ENCODE results near the gene PHYHD1.

The PHYHD1 gene

DNA sequence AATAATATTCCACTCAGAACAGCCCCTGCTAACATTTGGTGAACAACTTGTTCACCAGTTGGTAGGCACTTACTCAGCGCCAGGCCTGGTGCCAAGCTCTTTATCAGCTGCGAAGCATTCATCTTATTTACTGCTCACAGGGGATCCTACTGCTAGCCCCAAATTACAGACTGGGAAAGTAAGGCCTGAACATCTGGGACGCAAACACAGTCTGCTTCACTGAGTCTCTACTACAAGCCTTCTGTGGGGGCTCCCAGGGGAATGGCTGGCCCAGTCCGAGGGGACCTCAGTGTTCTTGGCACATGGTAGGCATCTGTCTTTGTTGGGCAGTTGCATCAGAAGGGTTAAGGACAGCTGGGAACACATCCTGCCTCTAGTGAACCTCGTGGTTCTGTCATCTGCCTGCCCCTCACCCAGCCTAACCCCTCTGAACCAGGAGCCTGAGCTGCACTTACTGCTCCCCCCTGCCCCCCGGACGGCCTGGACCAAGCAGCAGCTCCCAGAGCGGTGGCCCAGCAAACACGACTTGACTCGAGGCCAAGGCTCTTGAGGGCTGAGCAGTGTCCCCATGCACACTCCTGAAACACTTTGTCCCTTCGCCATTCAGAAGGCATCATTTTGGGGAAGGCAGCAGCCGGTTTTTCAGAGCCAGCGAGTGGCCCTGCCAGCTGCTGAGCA lies at the start of gene PHYHD1:
TSS of gene PHYHD1 (plus strand) at position 602 of the 678 bp plus-strand sequence. CDS start 1,342 bp downstream, outside the sequence.
- DNase-seq (ENCODE audit: low spot score) = no peak

GRCh38 chr9:128877852-128878251 lies 42.9 kb upstream of the PHYHD1 start:
- DNase-seq (ENCODE audit: low spot score) = no peak

GRCh38 chr9:128881884-128882676 lies 38.7 kb upstream of the PHYHD1 start, which contains the start of the genes KYAT1 and LRRC8A:
TSS of gene KYAT1 (minus strand) at chr9:128881950. CDS start at chr9:128845405, 36,545 bp downstream.
TSS of gene LRRC8A (plus strand) at chr9:128882133. CDS start at chr9:128907165, 25,032 bp downstream.
- DNase-seq (ENCODE audit: low spot score) = peak; percentile 93

GRCh38 chr9:128882677-128883603 lies 37.8 kb upstream of the PHYHD1 start:
- DNase-seq (ENCODE audit: low spot score) = no peak

DNA sequence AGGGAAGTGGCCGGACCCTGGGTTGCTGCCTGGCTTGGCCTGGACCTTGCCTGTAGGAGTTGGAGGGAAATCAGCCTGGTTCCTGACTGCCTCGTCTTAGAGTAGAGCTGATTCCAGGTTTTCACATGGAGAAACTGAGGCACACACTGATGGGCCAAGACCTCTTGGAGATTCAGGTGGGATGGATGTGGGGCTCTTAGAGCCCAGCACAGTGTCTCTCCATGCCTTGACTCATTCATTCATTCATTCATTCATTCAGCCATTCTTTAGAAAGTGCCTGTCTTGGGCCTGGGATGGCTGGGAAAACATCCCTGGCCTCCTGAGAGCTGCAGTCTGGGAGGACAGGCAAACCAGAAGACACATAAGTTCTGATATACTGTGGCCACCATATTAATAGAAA lies 36.6 kb upstream of the PHYHD1 start:
- DNase-seq (ENCODE audit: low spot score) = no peak

DNA sequence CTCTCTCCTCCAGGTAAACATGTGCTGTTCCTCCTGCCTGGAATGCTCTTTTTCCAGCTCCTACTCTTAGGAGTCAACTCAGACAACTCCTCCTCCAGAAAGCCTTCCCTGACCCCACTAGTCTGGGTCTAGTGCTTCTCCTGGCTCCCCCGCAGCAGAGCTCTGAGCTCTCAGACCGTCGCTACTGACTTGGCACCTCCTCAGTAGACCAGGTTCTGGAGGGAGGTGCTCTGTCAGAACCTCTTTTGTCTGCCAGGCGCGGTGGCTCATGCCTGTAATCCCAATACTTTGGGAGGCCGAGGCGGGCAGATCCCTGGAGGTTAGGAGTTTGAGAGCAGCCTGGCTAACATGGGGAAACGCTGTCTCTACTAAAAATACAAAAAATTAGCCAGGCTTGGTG lies 35.4 kb upstream of the PHYHD1 start:
- no peak for DNase-seq (ENCODE audit: low spot score)

- no peak for DNase-seq (ENCODE audit: low spot score)
Observed at GRCh38 chr9:128885798-128886197, 35.0 kb upstream of the PHYHD1 start.

- no peak for DNase-seq (ENCODE audit: low spot score)
Observed at GRCh38 chr9:128886211-128886891, 34.4 kb upstream of the PHYHD1 start.

DNA sequence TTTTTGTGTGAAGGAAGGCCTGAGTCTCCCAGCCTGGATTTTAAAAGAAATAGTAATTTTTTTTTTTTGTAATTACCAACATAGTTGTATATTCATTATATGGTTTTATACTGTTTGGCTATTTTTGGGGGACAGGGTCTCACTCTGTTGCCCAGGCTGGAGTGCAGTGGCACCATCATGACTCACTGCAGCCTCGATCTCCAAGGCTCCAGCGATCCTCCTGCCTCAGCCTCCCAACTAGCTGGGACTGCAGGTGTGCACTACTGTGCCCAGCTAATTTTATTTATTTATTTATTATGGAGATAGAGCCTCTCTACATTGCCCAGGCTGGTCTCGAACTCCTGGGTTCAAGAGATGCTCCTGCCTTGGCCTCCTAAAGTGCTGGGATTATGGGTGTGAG lies 33.7 kb upstream of the PHYHD1 start:
- no peak for DNase-seq (ENCODE audit: low spot score)

DNA sequence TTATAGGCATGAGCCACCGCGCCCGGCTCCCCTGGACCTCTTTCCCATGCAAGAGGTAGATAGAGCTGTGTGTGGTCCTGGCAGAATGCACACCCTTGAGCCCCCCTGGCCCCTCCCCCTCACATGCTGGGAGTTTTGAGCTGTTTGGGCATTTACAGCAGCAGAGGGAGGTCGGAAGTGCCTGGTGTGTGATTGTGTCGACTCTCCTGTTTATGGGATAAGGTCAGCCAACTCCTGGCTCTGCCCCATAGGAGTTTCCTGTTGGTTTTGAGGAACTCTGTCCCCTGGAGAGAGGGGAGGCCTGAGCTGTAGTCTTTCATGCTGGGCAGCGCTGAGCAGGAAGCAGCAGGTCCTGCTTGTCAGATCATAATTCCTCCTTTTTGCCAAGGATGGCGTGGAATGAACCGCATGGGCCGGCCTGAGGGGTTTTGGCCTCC lies 32.9 kb upstream of the PHYHD1 start:
- DNase-seq (ENCODE audit: low spot score) = no peak

GRCh38 chr9:128891321-128892220 lies 29.2 kb upstream of the PHYHD1 start:
- no peak for DNase-seq (ENCODE audit: low spot score)

DNA sequence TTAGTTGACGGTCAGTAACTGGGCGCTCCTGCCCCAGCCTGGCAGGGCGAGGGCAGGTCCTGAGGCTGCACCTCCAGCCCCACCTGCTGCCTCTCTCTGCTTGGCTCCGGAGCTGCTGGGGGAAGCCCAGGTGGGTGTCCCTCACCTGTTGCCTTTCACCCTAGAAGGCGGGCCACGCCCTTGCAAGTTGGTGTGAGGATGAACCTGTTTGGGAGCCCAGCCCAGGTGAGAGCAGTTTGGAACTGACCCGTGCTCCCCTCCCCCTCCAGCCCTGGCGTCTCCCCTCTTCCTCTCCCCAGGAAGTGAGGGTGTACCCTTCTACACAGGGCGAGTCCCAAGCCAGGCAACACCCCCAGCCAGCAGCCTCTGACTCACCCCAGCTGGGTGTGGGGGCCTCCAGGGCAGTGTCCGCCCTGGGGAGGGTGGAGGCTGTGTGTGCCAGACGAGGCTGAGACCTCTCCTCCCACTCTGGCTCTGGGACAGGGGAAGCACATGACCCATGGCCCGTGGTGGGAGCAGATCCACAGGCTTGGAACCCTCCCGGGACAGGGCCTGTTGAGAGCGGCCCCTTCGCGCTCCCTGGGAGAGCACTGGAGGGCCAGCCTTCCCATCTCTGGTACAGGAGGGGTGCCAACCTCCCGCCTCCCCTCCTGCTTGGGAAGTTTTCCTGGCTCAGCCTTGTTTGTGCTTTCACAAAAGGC lies 28.4 kb upstream of the PHYHD1 start:
- DNase-seq (ENCODE audit: low spot score) = no peak

DNA sequence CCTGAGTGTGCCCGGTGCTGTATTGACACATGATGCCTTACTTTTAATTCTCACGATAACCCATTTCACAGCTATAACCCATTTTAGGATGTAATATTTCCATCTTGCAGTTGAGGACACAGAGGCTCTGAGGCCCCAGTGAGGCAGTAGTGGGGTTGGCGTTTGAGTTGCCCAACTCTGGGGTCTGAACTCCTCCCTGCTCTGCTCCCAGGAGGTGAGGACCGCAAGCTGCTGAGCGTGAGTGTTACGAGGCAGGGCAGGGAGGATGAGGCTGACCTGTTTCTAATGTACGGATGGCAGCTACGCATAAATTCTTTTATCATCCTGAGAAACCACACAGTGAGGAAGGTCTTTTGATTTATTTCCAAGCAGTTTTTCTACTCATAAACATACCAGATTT lies 27.4 kb upstream of the PHYHD1 start:
- no peak for DNase-seq (ENCODE audit: low spot score)

DNA sequence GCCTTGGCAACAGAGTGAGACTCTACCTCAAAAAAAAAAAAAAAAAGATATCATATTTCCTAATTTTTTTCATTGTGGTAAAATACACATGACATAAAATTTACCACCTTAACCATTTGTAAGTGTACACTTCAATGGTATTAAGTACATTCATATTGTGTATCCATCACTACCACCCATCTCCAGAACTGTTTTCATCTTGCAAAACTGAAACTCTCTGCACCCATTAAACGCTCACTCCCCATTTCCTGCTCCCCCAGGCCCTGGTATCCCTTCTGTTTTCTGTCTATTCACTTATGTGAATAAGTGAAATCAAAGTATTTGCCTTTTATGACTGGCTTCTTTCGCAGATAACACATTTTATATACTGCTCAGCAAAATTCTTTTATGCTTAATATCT lies 26.0 kb upstream of the PHYHD1 start:
- no peak for DNase-seq (ENCODE audit: low spot score)

GRCh38 chr9:128895556-128895955 lies 25.2 kb upstream of the PHYHD1 start:
- no peak for DNase-seq (ENCODE audit: low spot score)

GRCh38 chr9:128898382-128898781 lies 22.4 kb upstream of the PHYHD1 start:
- no peak for DNase-seq (ENCODE audit: low spot score)

- DNase-seq (ENCODE audit: low spot score) = no peak
Observed at GRCh38 chr9:128898845-128899565, 21.8 kb upstream of the PHYHD1 start.

GRCh38 chr9:128899566-128900322 lies 21.0 kb upstream of the PHYHD1 start:
- DNase-seq (ENCODE audit: low spot score) = no peak

Data from HuH-7.5 (cell line).